Measurements from ENCODE around the gene CASP14. TPM values are rescaled to one million over a fixed set of nuclear protein-coding genes. Genes with fewer than 3 reads are reported as not detected.

Gene CASP14
- total RNA-seq, 4 donors from 2014 or later: not detected

- no peaks in the 10 kb centered on the region for H3K36me3 ChIP-seq
Observed at GRCh38 chr19:15037586-15037985, 11.7 kb upstream of the CASP14 start.

GRCh38 chr19:15038294-15038693 lies 11.0 kb upstream of the CASP14 start:
- Histone ChIP-seq H3K27ac (no peak overlapping the region), H3K4me3 (no peak overlapping the region), H3K4me1 (no peaks in the 10 kb centered on the region), H3K9me3 (no peaks in the 10 kb centered on the region), H3K36me3 (no peaks in the 10 kb centered on the region), H3K27me3 (peaks cover 10% of the 10 kb centered on the region)
- WGBS, 2 donors (ENCODE audit: low coverage in 1 of 2): 70 to 72% methylated on average over 2 to 3 of the region's 3 CpGs
- no peak for TF ChIP-seq EP300 (IDR thresholded peaks at IDR 0.05; ENCODE audit: low read depth)
- no peak for TF ChIP-seq POLR2A (IDR thresholded peaks at IDR 0.05)
- TF ChIP-seq CTCF (IDR thresholded peaks at IDR 0.05): no peak
- no peak for TF ChIP-seq POLR2AphosphoS5 (IDR thresholded peaks at IDR 0.05)
- no peak for DNase-seq
- intact Hi-C loops (cut with DNase I; ENCODE audit: low total_unique reads): no loop called here
- in situ Hi-C loops (cut with MboI; ENCODE audit: low pct_ligation_motif_present in 1 of 4, low pct_unique_long_range_greater_than_20kb in 1 of 4, low sequenced_read_pairs in 3 of 4): no loop called here

More at GRCh38 chr19:15037586-15037985, 11.7 kb upstream of the CASP14 start:
- intact Hi-C loops (cut with DNase I; ENCODE audit: low total_unique reads) (no loop called here), in situ Hi-C loops (cut with MboI; ENCODE audit: low pct_ligation_motif_present in 1 of 4, low pct_unique_long_range_greater_than_20kb in 1 of 4, low sequenced_read_pairs in 3 of 4) (no loop called here)
- TF ChIP-seq CTCF (IDR thresholded peaks at IDR 0.05) (no peak), EP300 (IDR thresholded peaks at IDR 0.05; ENCODE audit: low read depth) (no peak), POLR2AphosphoS5 (IDR thresholded peaks at IDR 0.05) (no peak), POLR2A (IDR thresholded peaks at IDR 0.05) (no peak)
- DNase-seq: no peak
- peaks cover 10% of the 10 kb centered on the region for H3K27me3 ChIP-seq
- no peak overlapping the region for H3K27ac ChIP-seq
- H3K4me3 ChIP-seq: no peak overlapping the region
- H3K9me3 ChIP-seq: no peaks in the 10 kb centered on the region
- 40 to 58% methylated on average over 4 of the region's 4 CpGs for WGBS, 2 donors (ENCODE audit: low coverage in 1 of 2)
- H3K4me1 ChIP-seq: no peaks in the 10 kb centered on the region

DNA sequence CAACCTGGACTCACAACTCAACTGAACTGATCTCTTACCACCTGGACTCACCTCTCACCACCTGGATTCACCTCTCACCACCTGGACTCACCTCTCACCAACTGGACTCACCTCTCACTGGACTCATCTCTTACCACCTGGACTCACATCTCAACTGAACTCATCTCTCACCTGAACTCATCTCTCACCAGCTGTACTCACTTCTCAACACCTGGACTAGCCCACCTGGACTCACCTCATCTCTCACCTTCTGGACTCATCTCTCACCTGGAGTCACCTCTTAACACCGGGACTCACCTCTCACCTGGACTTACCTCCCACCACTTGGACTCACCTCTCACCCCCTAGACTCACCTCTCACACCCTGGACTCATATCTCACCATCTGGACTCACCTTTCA lies 7.3 kb upstream of the CASP14 start:
- in situ Hi-C loops (cut with MboI; ENCODE audit: low pct_ligation_motif_present in 1 of 4, low pct_unique_long_range_greater_than_20kb in 1 of 4, low sequenced_read_pairs in 3 of 4) (no loop called here), intact Hi-C loops (cut with DNase I; ENCODE audit: low total_unique reads) (no loop called here)
- WGBS, 2 donors (ENCODE audit: low coverage in 1 of 2): 57 to 83% methylated on average over 1 of the region's 1 CpG
- no peak overlapping the region for H3K4me3 ChIP-seq
- H3K27ac ChIP-seq: no peak overlapping the region
- H3K9me3 ChIP-seq: no peaks in the 10 kb centered on the region
- TF ChIP-seq EP300 (IDR thresholded peaks at IDR 0.05; ENCODE audit: low read depth): no peak
- TF ChIP-seq CTCF (IDR thresholded peaks at IDR 0.05): no peak
- no peak for TF ChIP-seq POLR2A (IDR thresholded peaks at IDR 0.05)
- no peak for TF ChIP-seq POLR2AphosphoS5 (IDR thresholded peaks at IDR 0.05)
- H3K27me3 ChIP-seq: peaks cover 4% of the 10 kb centered on the region
- no peaks in the 10 kb centered on the region for H3K4me1 ChIP-seq
- DNase-seq: no peak
- no peaks in the 10 kb centered on the region for H3K36me3 ChIP-seq

DNA sequence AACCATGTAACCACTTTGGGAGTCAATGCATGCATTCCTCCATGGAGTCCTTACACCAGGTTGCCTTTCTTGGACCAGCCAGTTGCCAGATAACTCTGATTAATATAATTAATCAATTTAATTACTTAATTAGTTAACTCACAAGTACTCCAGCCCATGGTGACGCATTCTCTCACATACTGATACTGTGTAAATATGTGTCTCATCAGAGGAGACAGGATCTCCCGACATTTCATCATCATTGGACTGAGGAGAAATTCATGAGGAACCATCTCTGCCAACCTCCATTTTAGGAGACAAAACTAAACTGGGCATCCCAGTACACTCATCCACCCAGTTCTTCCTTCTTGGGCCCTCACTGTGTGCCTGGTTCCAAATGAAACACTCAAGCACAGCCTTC lies 6.5 kb upstream of the CASP14 start:
- Histone ChIP-seq H3K4me1 (no peaks in the 10 kb centered on the region), H3K27ac (no peak overlapping the region), H3K9me3 (no peaks in the 10 kb centered on the region), H3K36me3 (no peaks in the 10 kb centered on the region), H3K4me3 (no peak overlapping the region), H3K27me3 (peaks cover 4% of the 10 kb centered on the region)
- WGBS, 2 donors (ENCODE audit: low coverage in 1 of 2): 85% methylated on average over 2 of the region's 2 CpGs; no CpG with 5 or more reads in 1 of the 2 donors
- no peak for DNase-seq
- TF ChIP-seq EP300 (IDR thresholded peaks at IDR 0.05; ENCODE audit: low read depth) (no peak), POLR2AphosphoS5 (IDR thresholded peaks at IDR 0.05) (no peak), POLR2A (IDR thresholded peaks at IDR 0.05) (no peak), CTCF (IDR thresholded peaks at IDR 0.05) (no peak)
- in situ Hi-C loops (cut with MboI; ENCODE audit: low pct_ligation_motif_present in 1 of 4, low pct_unique_long_range_greater_than_20kb in 1 of 4, low sequenced_read_pairs in 3 of 4): no loop called here
- intact Hi-C loops (cut with DNase I; ENCODE audit: low total_unique reads): no loop called here
